ENCODE measurements around the gene LARP1.

- no peak for TF ChIP-seq CTCF (IDR thresholded peaks at IDR 0.05)
- no peak for TF ChIP-seq EZH2 (IDR thresholded peaks at IDR 0.05; ENCODE audit: borderline replicate concordance, insufficient read depth, low read depth, low read length, poor library complexity, severe bottlenecking)
These were observed 63.4 kb downstream of the LARP1 start for GRCh38 chr5:154818471-154819116.
